ENCODE measurements around the gene ALKBH7. TPM values are rescaled to one million over a fixed set of nuclear protein-coding genes. Genes with fewer than 3 reads are reported as not detected.

ALKBH7 gene
- total RNA-seq, 1 donor from 2014 or later, result 58.4 TPM

DNA sequence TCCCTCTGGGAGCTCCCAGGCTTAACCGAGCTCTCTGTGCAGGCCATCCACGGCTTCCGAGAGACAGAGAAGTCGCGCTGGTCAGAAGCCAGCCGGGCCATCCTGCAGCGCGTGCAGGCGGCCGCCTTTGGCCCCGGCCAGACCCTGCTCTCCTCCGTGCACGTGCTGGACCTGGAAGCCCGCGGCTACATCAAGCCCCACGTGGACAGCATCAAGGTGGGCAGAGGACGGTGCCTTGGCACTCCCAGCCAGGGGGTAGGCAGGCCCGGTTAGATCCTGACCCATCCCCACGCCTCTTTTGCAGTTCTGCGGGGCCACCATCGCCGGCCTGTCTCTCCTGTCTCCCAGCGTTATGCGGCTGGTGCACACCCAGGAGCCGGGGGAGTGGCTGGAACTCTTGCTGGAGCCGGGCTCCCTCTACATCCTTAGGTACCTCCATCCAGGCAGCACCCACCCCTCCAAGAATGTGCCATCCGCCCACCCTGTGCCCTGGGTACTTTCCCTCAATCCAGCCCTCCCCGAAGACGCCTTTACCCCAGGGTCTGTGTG lies 1.6 kb downstream of the ALKBH7 start:
- peaks cover 2% of the 10 kb centered on the region for H3K36me3 ChIP-seq (ENCODE audit: insufficient read depth, low read length)
- H3K9me3 ChIP-seq (ENCODE audit: insufficient read depth, low read depth, low read length), result no peaks in the 10 kb centered on the region
- no peaks in the 10 kb centered on the region for H3K9me3 Mint-ChIP-seq (ENCODE audit: unreplicated experiment)
- no peaks in the 10 kb centered on the region for H4K20me1 ChIP-seq (ENCODE audit: insufficient read depth, low read length)
- no peaks in the 10 kb centered on the region for H3K27me3 ChIP-seq (ENCODE audit: insufficient read depth, low read length)
- DNase-seq (ENCODE audit: low read depth) (no peak), FAIRE-seq (no peak)
- peaks cover 16% of the 10 kb centered on the region for H3K4me1 ChIP-seq (ENCODE audit: insufficient read depth, low read length)
- no peak overlapping the region for H3K9ac ChIP-seq (ENCODE audit: low read length)
- H3K4me2 ChIP-seq (ENCODE audit: low read length), result peak overlapping the region; percentile 96
- no peak overlapping the region for H2AFZ ChIP-seq (ENCODE audit: low read depth, low read length)
- H3K4me3 ChIP-seq (ENCODE audit: insufficient read depth, low read depth, low read length), result no peak overlapping the region
- no peaks in the 10 kb centered on the region for H3K79me2 ChIP-seq (ENCODE audit: insufficient read depth, low read length)
- TF ChIP-seq, protein P1, sequence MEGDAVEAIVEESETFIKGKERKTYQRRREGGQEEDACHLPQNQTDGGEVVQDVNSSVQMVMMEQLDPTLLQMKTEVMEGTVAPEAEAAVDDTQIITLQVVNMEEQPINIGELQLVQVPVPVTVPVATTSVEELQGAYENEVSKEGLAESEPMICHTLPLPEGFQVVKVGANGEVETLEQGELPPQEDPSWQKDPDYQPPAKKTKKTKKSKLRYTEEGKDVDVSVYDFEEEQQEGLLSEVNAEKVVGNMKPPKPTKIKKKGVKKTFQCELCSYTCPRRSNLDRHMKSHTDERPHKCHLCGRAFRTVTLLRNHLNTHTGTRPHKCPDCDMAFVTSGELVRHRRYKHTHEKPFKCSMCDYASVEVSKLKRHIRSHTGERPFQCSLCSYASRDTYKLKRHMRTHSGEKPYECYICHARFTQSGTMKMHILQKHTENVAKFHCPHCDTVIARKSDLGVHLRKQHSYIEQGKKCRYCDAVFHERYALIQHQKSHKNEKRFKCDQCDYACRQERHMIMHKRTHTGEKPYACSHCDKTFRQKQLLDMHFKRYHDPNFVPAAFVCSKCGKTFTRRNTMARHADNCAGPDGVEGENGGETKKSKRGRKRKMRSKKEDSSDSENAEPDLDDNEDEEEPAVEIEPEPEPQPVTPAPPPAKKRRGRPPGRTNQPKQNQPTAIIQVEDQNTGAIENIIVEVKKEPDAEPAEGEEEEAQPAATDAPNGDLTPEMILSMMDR (IDR thresholded peaks at IDR 0.05; ENCODE audit: insufficient read depth, low read depth, low read length), result no peak
- no peak for TF ChIP-seq EZH2 (IDR thresholded peaks at IDR 0.05; ENCODE audit: insufficient read depth, low read length)
- H3K36me3 Mint-ChIP-seq (ENCODE audit: low read depth, unreplicated experiment), result peaks cover 2% of the 10 kb centered on the region
- H3K4me3 Mint-ChIP-seq (ENCODE audit: unreplicated experiment), result no peak overlapping the region
- H3K27ac ChIP-seq (ENCODE audit: low read depth, low read length), result no peak overlapping the region
- H3K4me1 Mint-ChIP-seq (ENCODE audit: low read depth, unreplicated experiment), result peaks cover 8% of the 10 kb centered on the region
- no peak overlapping the region for H3K27ac Mint-ChIP-seq (ENCODE audit: unreplicated experiment)
- H3K27me3 Mint-ChIP-seq (ENCODE audit: low read depth, unreplicated experiment), result no peaks in the 10 kb centered on the region

DNA sequence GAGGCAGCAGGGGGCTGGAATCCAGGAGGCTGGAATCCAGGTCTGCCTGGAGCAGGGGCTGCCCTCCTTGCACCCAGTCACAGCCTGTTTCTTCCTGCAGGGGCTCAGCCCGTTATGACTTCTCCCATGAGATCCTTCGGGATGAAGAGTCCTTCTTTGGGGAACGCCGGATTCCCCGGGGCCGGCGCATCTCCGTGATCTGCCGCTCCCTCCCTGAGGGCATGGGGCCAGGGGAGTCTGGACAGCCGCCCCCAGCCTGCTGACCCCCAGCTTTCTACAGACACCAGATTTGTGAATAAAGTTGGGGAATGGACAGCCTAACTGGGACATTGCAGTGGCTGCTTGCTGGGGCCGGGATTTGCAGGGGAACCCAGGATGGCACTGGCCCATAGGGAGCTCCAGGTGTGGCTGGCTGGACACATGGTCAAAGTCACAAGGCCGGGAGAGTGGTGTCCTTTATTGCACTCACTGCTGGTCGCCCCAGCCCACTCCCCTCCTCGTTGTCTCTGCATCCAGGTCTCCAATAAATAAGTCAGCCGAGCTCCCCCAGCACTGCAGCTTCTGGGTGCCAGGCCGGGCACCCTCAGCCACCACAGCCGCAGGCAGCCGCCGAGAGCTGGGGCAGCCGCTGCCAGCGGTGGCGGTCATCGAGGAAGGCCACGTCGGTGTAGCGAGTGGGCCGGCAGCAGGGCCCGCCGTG lies 2.3 kb downstream of the ALKBH7 start:
- Histone ChIP-seq H3K27me3 (ENCODE audit: insufficient read depth, low read length) (no peaks in the 10 kb centered on the region), H3K9ac (ENCODE audit: low read length) (no peak overlapping the region), H3K27ac (ENCODE audit: low read depth, low read length) (no peak overlapping the region), H3K9me3 (ENCODE audit: insufficient read depth, low read depth, low read length) (no peaks in the 10 kb centered on the region), H3K4me3 (ENCODE audit: insufficient read depth, low read depth, low read length) (no peak overlapping the region), H4K20me1 (ENCODE audit: insufficient read depth, low read length) (peaks cover 3% of the 10 kb centered on the region), H3K4me2 (ENCODE audit: low read length) (no peak overlapping the region), H3K4me1 (ENCODE audit: insufficient read depth, low read length) (peaks cover 16% of the 10 kb centered on the region), H2AFZ (ENCODE audit: low read depth, low read length) (no peak overlapping the region), H3K79me2 (ENCODE audit: insufficient read depth, low read length) (no peaks in the 10 kb centered on the region), H3K36me3 (ENCODE audit: insufficient read depth, low read length) (peaks cover 7% of the 10 kb centered on the region)
- no peaks in the 10 kb centered on the region for H3K9me3 Mint-ChIP-seq (ENCODE audit: unreplicated experiment)
- no peak overlapping the region for H3K4me3 Mint-ChIP-seq (ENCODE audit: unreplicated experiment)
- peaks cover 8% of the 10 kb centered on the region for H3K4me1 Mint-ChIP-seq (ENCODE audit: low read depth, unreplicated experiment)
- TF ChIP-seq, protein P1 (IDR thresholded peaks at IDR 0.05; ENCODE audit: insufficient read depth, low read depth, low read length), result no peak
- TF ChIP-seq EZH2 (IDR thresholded peaks at IDR 0.05; ENCODE audit: insufficient read depth, low read length), result no peak
- DNase-seq (ENCODE audit: low read depth) (no peak), FAIRE-seq (no peak)
- H3K27ac Mint-ChIP-seq (ENCODE audit: unreplicated experiment), result no peak overlapping the region
- H3K36me3 Mint-ChIP-seq (ENCODE audit: low read depth, unreplicated experiment), result peaks cover 4% of the 10 kb centered on the region
- H3K27me3 Mint-ChIP-seq (ENCODE audit: low read depth, unreplicated experiment), result no peaks in the 10 kb centered on the region

Data from astrocyte (in vitro differentiated cells and primary cell).